A673 (cell line): Measurements from ENCODE around the gene ERICH3. TPM values are rescaled to one million over a fixed set of nuclear protein-coding genes. Genes with fewer than 3 reads are reported as not detected.
"Not testable (repeated sequence)": the region's sequence is repeated elsewhere in the genome, so short reads cannot be mapped to it uniquely, and the experiment has no call there.

Experiments
- BruUV-seq: library from RNA; stranded (reverse); fragments of 400-500 nt; replicated peaks from 2 replicates; lab custom pipeline; 2021; lab: Mats Ljungman, UMichigan
- CTCF ChIA-PET: fragments of 300-600 bp; sonication (Branson Sonifier 250); formaldehyde crosslinking; loops from one replicate; lab custom pipeline; 2022; ENCODE audit warnings: antibody characterized with exemption; lab: Charles Lee
- POLR2A ChIA-PET: fragments of 300-600 bp; sonication (Branson Sonifier 250); formaldehyde crosslinking; loops from one replicate; lab custom pipeline; 2022; ENCODE audit warnings: antibody characterized with exemption; ENCODE audit not compliant: low non-redundant PET; lab: Charles Lee
- DNase-seq: peaks from one replicate; pipeline ENCODE4 v3.0.0-alpha.2; 2015; ENCODE audit warnings: low spot score
- H3K27ac ChIP-seq: fragments of 200-600 bp; sonication (generic); 2 replicates; pipeline ENCODE4 v1.5.1; 2016; ENCODE audit warnings: mixed run types, low read depth, mild to moderate bottlenecking, mixed read lengths, antibody characterized with exemption, low read length; ENCODE audit not compliant: poor library complexity, severe bottlenecking
- H3K27me3 ChIP-seq: fragments of 200-600 bp; sonication (generic); replicated peaks from 2 replicates; pipeline ENCODE4 v1.6.1; 2017; ENCODE audit warnings: mixed run types, low read depth, mild to moderate bottlenecking, mixed read lengths, antibody characterized with exemption, low read length; ENCODE audit not compliant: insufficient read depth, poor library complexity
- H3K36me3 ChIP-seq: fragments of 200-600 bp; sonication (generic); 2 replicates; pipeline ENCODE4 v1.6.1; 2016; ENCODE audit warnings: mixed run types, mild to moderate bottlenecking, mixed read lengths, antibody characterized with exemption, low read length; ENCODE audit not compliant: insufficient read depth, poor library complexity, severe bottlenecking
- H3K4me1 ChIP-seq: fragments of 200-600 bp; sonication (generic); 2 replicates; pipeline ENCODE4 v1.6.1; 2017; ENCODE audit warnings: mixed run types, mild to moderate bottlenecking, mixed read lengths, antibody characterized with exemption, low read length; ENCODE audit not compliant: insufficient read depth, poor library complexity, severe bottlenecking
- H3K4me3 ChIP-seq: fragments of 200-600 bp; sonication (generic); 2 replicates; pipeline ENCODE4 v1.5.1; 2016; ENCODE audit warnings: low read depth, mixed run types, mild to moderate bottlenecking, mixed read lengths, low read length; ENCODE audit not compliant: poor library complexity, severe bottlenecking
- H3K9me3 ChIP-seq: fragments of 200-600 bp; sonication (generic); 2 replicates; pipeline ENCODE4 v1.6.1; 2016; ENCODE audit warnings: mixed run types, low read depth, mild to moderate bottlenecking, mixed read lengths, antibody characterized with exemption, low read length; ENCODE audit not compliant: poor library complexity, severe bottlenecking
- EZH2 ChIP-seq: fragments of 200-600 bp; sonication (generic); IDR thresholded peaks from 2 replicates; pipeline ENCODE4 v1.6.1; 2017; ENCODE audit warnings: borderline replicate concordance, low read depth, mild to moderate bottlenecking, mixed read lengths, antibody characterized with exemption, low read length; ENCODE audit not compliant: poor library complexity, severe bottlenecking
- intact Hi-C: fragments of 100-400 bp; cut with micrococcal nuclease; formaldehyde crosslinking; loops from one replicate; pipeline ENCODE4 v1.10.0; 2022; ENCODE audit not compliant: unreplicated experiment
- total RNA-seq: library from RNA; stranded (reverse); gene quantifications from 2 replicates; pipeline ENCODE4 v1.2.3, GENCODE V29; 2021
- TF ChIP-seq, protein P1 (sequence below): fragments of 300-800, 200-600 bp; sonication (generic); conservative IDR thresholded peaks from 2 replicates; pipeline ENCODE4 v1.5.1; 2017; ENCODE audit warnings: low read depth, mild to moderate bottlenecking, antibody characterized with exemption, low read length, moderate library complexity, mixed read lengths

Gene ERICH3
- total RNA-seq, 1 experiment from 2014 or later = not detected

DNA sequence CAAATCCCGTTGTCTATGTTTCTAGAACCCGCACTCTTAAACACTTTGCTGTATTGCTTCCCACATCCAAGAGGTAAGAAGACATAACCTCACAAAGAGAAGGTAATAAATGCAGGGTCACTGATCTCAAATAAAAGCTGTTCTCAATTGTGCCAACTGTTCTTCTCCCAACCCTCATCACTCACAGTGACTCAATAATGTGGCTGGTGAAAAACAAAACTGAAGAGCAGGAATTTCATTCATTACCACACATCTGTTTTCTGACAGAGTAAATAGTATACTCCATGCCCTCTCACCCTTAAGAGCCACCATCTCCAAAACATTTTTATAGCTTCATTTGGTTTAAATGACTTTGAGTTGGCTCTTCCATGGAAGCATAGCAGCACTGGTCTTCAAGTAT, 6.2 kb upstream of the ERICH3 start:
- Histone ChIP-seq H3K36me3 (no peaks in the 10 kb centered on the region), H3K9me3 (no peaks in the 10 kb centered on the region), H3K4me1 (no peaks in the 10 kb centered on the region), H3K27me3 (peaks cover 11% of the 10 kb centered on the region), H3K27ac (no peak overlapping the region), H3K4me3 (no peak overlapping the region)
- no peak for TF ChIP-seq EZH2
- TF ChIP-seq, protein P1, sequence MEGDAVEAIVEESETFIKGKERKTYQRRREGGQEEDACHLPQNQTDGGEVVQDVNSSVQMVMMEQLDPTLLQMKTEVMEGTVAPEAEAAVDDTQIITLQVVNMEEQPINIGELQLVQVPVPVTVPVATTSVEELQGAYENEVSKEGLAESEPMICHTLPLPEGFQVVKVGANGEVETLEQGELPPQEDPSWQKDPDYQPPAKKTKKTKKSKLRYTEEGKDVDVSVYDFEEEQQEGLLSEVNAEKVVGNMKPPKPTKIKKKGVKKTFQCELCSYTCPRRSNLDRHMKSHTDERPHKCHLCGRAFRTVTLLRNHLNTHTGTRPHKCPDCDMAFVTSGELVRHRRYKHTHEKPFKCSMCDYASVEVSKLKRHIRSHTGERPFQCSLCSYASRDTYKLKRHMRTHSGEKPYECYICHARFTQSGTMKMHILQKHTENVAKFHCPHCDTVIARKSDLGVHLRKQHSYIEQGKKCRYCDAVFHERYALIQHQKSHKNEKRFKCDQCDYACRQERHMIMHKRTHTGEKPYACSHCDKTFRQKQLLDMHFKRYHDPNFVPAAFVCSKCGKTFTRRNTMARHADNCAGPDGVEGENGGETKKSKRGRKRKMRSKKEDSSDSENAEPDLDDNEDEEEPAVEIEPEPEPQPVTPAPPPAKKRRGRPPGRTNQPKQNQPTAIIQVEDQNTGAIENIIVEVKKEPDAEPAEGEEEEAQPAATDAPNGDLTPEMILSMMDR = no peak
- intact Hi-C loops = no loop called here
- no peak for DNase-seq
- ChIA-PET CTCF (interaction anchor here (0.7 kb wide), 1 partner anchor 10 kb away, joined by 3 read pairs; no protein-coding TSS in a partner anchor), POLR2A (no interaction called here)
- no TSS peak for BruUV-seq

DNA sequence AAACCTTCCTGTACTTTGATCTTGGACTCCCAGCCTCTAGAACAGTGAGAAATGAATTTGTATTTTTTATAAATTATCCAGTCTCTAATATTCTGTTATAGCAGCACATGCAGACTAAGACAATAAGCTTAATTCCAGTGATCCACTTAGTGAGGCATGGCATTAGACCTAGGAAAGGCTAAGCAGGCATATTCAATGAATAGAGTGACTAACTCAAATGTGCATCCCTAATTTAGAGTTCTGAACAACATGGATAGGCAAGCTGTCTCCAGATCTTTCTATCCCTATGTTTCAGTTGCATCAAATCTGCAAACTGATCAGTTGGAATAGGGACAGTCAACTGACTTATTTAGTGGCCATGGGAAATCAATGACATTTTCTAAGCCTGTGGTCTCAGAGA, 4.3 kb upstream of the ERICH3 start:
- ChIA-PET CTCF (no interaction called here), POLR2A (no interaction called here)
- BruUV-seq = no TSS peak

DNA sequence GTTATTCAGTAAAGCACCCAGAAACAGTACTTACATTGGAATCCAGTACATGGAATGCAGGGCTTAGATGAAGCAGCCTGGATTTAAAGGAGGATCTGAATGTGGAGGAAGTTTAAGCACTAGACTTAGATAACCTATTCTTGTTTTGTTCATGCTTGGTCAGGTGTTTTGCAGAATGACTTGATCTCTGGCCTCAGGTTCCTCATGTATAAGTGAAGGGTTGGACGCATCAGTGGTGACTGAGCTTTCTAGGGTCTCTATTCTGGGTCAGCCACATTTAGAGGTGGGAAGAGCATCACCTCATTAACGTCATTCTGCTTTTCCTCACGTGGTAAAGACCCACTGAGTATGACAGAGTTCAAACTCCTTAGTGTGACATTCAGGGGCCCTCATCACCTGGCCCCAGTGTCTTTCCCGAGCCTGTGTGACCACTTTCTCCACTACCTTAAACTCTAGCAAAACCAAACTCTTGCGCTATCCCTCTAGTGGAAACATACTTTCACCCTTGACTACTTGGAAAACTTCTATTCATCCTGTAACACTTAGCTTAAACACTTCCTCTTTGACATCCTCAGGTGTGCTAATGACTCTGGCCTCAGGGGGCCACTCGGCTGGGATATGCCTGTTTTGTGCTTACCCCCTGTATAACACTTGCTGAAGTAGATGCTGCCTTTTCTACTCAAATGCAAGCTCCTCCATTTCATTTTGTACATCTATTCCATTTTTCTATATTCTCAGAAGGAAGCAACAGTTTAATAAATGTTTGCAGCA, 871 bp upstream of the ERICH3 start:
- ChIA-PET POLR2A (interaction anchor here (0.6 kb wide), 1 partner anchor 123 kb away, joined by 4 read pairs; no protein-coding TSS in a partner anchor), CTCF (no interaction called here)
- no peak for DNase-seq
- TF ChIP-seq, protein P1 = no peak
- TF ChIP-seq EZH2 = no peak
- Histone ChIP-seq H3K27ac (no peak overlapping the region), H3K27me3 (peaks cover 29% of the 10 kb centered on the region), H3K4me3 (no peak overlapping the region), H3K36me3 (no peaks in the 10 kb centered on the region), H3K4me1 (no peaks in the 10 kb centered on the region), H3K9me3 (no peaks in the 10 kb centered on the region)
- intact Hi-C loops = no loop called here
- no TSS peak for BruUV-seq

More for the DNA sequence above, 4.3 kb upstream of the ERICH3 start:
- Histone ChIP-seq H3K27me3 (peaks cover 24% of the 10 kb centered on the region), H3K27ac (no peak overlapping the region), H3K4me3 (no peak overlapping the region), H3K9me3 (no peaks in the 10 kb centered on the region), H3K36me3 (no peaks in the 10 kb centered on the region), H3K4me1 (no peaks in the 10 kb centered on the region)
- DNase-seq = no peak
- TF ChIP-seq, protein P1 = no peak
- TF ChIP-seq EZH2 = no peak
- intact Hi-C loops = no loop called here

DNA sequence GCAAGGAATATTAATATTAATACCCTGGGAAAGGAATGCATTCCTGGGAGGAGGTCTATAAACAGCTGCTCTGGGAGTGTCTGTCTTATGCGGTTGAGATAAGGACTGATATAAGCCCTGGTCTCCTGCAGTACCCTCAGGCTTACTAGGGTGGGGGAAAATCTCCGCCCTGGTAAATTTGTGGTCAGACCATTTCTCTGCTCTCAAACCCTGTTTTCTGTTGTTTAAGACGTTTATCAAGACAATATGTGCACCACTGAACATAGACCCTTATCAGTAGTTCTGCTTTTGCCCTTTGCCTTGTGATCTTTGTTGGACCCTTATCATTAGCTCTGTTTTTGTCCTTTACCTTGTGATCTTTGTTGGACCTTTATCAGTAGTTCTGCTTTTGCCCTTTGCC, 2.7 kb downstream of the ERICH3 start:
- BruUV-seq, H3K9me3 ChIP-seq, POLR2A ChIA-PET, DNase-seq, intact Hi-C loops, H3K4me1 ChIP-seq, H3K4me3 ChIP-seq, H3K27ac ChIP-seq, H3K36me3 ChIP-seq, CTCF ChIA-PET: not testable (repeated sequence)
- H3K27me3 ChIP-seq = peaks cover 26% of the 10 kb centered on the region
